Esophagus squamous epithelium (tissue), 5 donors: Measurements from ENCODE around the gene PMEL. TPM values are rescaled to one million over a fixed set of nuclear protein-coding genes. Genes with fewer than 3 reads are reported as not detected.
"Not testable (repeated sequence)": the region's sequence is repeated elsewhere in the genome, so short reads cannot be mapped to it uniquely, and the experiment has no call there.

Source experiments
- DNase-seq: peaks from one replicate; lab custom pipeline; 2025; lab: John Stamatoyannopoulos, UW
- H3K27ac ChIP-seq, 4 donors: fragments of 200-600 bp; sonication (generic); one replicate each; pipeline ENCODE4 v1.5.1; 2016 to 2019; ENCODE audit warnings: mild to moderate bottlenecking in 1 of 4
- H3K27me3 ChIP-seq, 4 donors: fragments of 200-600 bp; sonication (generic); 1 replicate in 3 of 4; 2 replicates in 1 of 4; pipeline versions ENCODE4 v1.5.1 to v1.6.0; 2017 to 2021; ENCODE audit warnings: antibody characterized with exemption in 1 of 4
- H3K36me3 ChIP-seq, 3 donors: fragments of 200-600 bp; sonication (generic); one replicate each; pipeline ENCODE4 v1.5.1; 2016 to 2019
- H3K4me1 ChIP-seq, 3 donors: fragments of 200-600 bp; sonication (generic); one replicate each; pipeline ENCODE4 v1.5.1; 2017 to 2019
- H3K4me3 ChIP-seq, 4 donors: fragments of 200-600 bp; sonication (generic); 1 replicate in 3 of 4; 2 replicates in 1 of 4; pipeline ENCODE4 v1.5.1; 2016 to 2019; ENCODE audit warnings: mild to moderate bottlenecking in 2 of 4, moderate library complexity in 1 of 4
- H3K9me3 ChIP-seq, 3 donors: fragments of 200-600 bp; sonication (generic); one replicate each; pipeline ENCODE4 v1.5.1; 2016 to 2019
- POLR2A ChIP-seq, 4 donors: fragments of 450-650 bp; IDR thresholded peaks; one replicate each; pipeline ENCODE4 v1.6.1; 2017; ENCODE audit warnings: antibody characterized with exemption in 4 of 4, mild to moderate bottlenecking in 4 of 4, moderate library complexity in 3 of 4
- WGBS, 2 donors: methylation state at CpG; one replicate each; pipeline ENCODE4 v1.1.5; 2018; 5-methylcytosine and 5-hydroxymethylcytosine counted together
- intact Hi-C: fragments of 100-400 bp; cut with DNase I; formaldehyde crosslinking; loops from one replicate; pipeline ENCODE4 v1.15.0; 2022
- total RNA-seq, 4 donors: library from RNA; depleted of rRNA; stranded (reverse); fragments of >200 nt; gene quantifications; one replicate each; pipeline ENCODE4 v1.1.0, GENCODE V29; 2016
- TF ChIP-seq, protein P1 (sequence below), 6 experiments: fragments of 450-650 bp in 4 of 6; fragments of 200-600 bp in 2 of 6; sonication (generic) in 2 of 6; IDR thresholded peaks; one replicate each; pipeline ENCODE4 v1.5.1; 2016 to 2019; ENCODE audit warnings: antibody characterized with exemption in 6 of 6, mild to moderate bottlenecking in 4 of 6, moderate library complexity in 4 of 6
- donor health status: DM: yes; HTN: yes; CAD: no.

The PMEL gene
- total RNA-seq, 4 donors from 2014 or later: 0.48 to 3.4 (median 0.67) TPM

DNA sequence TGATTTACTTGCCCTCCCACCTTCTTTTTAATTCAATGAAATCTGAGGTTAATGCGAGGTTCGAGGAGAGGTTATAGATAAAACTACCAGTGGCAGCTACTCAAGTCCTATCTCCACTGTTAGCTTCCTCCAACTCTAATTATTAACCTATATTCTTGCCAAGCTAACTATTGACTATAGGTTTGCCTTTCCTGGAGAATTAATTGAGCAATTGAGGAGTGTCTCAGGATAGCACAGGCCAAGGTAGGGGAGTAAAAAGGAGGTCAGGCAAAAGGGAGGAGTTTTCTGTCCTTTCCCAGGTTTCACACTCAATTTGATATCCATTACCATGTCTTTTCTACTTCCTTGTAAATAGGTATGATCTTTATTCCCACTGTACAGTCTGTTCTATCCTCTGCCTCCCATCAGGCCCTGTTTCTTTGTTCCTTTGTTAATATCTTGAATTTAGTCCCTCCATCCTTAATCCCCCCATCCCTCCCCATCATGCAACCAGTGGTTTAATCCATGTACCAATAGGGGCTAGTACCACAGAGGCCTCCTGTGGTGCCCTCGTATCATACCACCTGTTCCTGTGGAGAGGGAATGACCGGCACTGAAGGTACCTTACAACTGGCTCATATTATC lies 27.5 kb upstream of the PMEL start:
- no peaks in the 10 kb centered on the region for H3K9me3 ChIP-seq
- intact Hi-C loops: loop anchor here (5.0 kb wide), 1 partner anchor 44 kb away; no protein-coding TSS in a partner anchor
- 87 to 88% methylated on average over 4 of the region's 4 CpGs for WGBS, 2 donors
- no peak for DNase-seq
- H3K4me3 ChIP-seq: no peak overlapping the region
- no peak overlapping the region for H3K27ac ChIP-seq
- no peaks in the 10 kb centered on the region for H3K27me3 ChIP-seq
- TF ChIP-seq, protein P1, sequence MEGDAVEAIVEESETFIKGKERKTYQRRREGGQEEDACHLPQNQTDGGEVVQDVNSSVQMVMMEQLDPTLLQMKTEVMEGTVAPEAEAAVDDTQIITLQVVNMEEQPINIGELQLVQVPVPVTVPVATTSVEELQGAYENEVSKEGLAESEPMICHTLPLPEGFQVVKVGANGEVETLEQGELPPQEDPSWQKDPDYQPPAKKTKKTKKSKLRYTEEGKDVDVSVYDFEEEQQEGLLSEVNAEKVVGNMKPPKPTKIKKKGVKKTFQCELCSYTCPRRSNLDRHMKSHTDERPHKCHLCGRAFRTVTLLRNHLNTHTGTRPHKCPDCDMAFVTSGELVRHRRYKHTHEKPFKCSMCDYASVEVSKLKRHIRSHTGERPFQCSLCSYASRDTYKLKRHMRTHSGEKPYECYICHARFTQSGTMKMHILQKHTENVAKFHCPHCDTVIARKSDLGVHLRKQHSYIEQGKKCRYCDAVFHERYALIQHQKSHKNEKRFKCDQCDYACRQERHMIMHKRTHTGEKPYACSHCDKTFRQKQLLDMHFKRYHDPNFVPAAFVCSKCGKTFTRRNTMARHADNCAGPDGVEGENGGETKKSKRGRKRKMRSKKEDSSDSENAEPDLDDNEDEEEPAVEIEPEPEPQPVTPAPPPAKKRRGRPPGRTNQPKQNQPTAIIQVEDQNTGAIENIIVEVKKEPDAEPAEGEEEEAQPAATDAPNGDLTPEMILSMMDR (IDR thresholded peaks at IDR 0.05): no peak
- no peak for TF ChIP-seq POLR2A (IDR thresholded peaks at IDR 0.05)
- H3K36me3 ChIP-seq: peaks cover 39 to 72% (median 47%) of the 10 kb centered on the region in 3 donors
- H3K4me1 ChIP-seq: peaks cover 11 to 19% (median 13%) of the 10 kb centered on the region in 3 donors

DNA sequence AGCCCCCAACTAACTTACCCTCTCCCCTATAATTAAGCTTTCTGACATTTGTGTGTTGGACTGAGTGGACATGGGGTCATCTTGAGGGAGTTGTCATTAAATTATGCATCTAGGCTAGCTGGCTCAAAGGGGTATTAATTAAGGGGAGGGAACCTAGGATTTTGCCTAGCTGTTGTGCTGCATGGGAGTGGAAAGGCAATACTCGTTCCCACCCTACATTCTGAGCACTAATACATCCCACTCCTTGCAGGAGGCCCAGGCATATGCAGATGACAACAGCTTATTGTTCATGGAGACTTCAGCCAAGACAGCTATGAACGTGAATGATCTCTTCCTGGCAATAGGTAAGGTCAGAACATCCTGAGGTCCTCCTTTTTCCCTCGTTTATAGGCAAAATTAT lies 25.3 kb upstream of the PMEL start:
- no peaks in the 10 kb centered on the region for H3K9me3 ChIP-seq
- no peak for DNase-seq
- H3K27me3 ChIP-seq: no peaks in the 10 kb centered on the region
- intact Hi-C loops: loop anchor here (5.0 kb wide), 1 partner anchor 46 kb away; no protein-coding TSS in a partner anchor
- TF ChIP-seq, protein P1 (IDR thresholded peaks at IDR 0.05): no peak
- no peak for TF ChIP-seq POLR2A (IDR thresholded peaks at IDR 0.05)
- peaks cover 39 to 94% (median 47%) of the 10 kb centered on the region in 3 donors for H3K36me3 ChIP-seq
- no peak overlapping the region for H3K4me3 ChIP-seq
- WGBS, 2 donors: 78 to 88% methylated on average over 3 of the region's 3 CpGs
- peaks cover 0 to 3% (median 0%) of the 10 kb centered on the region in 3 donors for H3K4me1 ChIP-seq
- H3K27ac ChIP-seq: no peak overlapping the region

DNA sequence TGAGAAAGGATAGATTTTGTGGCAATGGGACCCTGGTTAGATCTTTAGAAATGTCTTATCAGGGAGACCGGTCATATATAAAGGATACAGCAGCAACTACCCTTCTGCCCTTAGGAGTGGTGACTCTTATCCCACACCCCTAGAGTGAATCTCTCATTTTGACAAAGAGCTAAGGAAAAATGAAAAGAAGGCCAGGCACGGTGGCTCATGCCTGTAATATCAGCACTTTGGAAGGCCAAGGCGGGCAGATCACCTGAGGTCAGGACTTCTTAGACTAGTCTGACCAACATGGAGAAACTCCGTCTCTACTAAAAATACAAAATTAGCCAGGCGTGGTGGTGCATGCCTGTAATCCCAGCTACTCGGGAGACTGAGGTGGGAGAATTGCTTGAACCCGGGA lies 20.1 kb upstream of the PMEL start:
- H3K9me3 ChIP-seq, H3K27me3 ChIP-seq, intact Hi-C loops, H3K4me1 ChIP-seq, H3K27ac ChIP-seq, DNase-seq, H3K4me3 ChIP-seq: not testable (repeated sequence)
- H3K36me3 ChIP-seq: peaks cover 25 to 93% (median 36%) of the 10 kb centered on the region in 3 donors
- 87 to 96% methylated on average over 7 of the region's 7 CpGs for WGBS, 2 donors

DNA sequence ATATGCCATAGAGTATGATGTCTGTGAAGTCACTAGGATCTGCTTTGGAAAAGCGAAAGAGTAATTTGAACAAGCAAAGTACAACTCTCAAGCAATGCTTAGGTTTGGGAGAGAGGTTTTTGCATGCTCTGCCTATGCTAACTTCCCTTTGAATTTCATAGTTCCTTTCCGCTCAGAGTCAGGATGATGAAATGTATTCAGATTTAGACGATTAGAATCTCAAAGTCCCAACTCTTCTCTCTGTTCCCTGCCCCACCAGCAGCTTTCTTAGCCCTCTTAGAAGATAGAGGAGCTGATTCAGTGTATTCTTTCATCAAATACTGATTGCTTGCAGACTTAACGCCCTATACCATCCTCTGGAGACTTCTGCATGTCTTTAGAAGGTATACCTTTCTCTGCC lies 19.5 kb upstream of the PMEL start:
- no peak for DNase-seq
- 90 to 92% methylated on average over 4 of the region's 4 CpGs for WGBS, 2 donors
- peaks cover 0 to 7% (median 5%) of the 10 kb centered on the region in 3 donors for H3K4me1 ChIP-seq
- intact Hi-C loops: no loop called here
- H3K36me3 ChIP-seq: peaks cover 18 to 93% (median 35%) of the 10 kb centered on the region in 3 donors
- TF ChIP-seq, protein P1 (IDR thresholded peaks at IDR 0.05): no peak
- TF ChIP-seq POLR2A (IDR thresholded peaks at IDR 0.05): no peak
- H3K4me3 ChIP-seq: no peak overlapping the region
- H3K27me3 ChIP-seq: no peaks in the 10 kb centered on the region
- H3K27ac ChIP-seq: no peak overlapping the region
- no peaks in the 10 kb centered on the region for H3K9me3 ChIP-seq

DNA sequence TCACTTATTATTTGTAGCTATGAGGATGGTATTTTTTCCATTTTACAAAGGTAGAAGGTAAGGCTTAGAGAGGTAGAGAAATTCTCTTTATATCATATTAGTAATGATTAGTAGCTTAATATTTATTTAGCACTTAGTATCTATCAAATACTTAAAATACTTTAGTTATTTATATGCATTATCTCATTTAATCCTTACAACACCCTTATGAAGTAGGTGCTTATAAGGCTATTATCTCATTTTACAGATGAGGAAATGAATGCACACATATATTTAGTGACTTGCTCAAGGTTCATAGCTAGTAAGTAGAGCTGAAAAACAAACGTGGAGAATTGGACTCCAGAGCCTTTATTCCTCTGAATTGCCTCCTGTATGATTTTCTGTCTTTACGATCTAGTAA lies 19.0 kb upstream of the PMEL start:
- H3K9me3 ChIP-seq: no peaks in the 10 kb centered on the region
- H3K4me3 ChIP-seq: no peak overlapping the region
- no peaks in the 10 kb centered on the region for H3K27me3 ChIP-seq
- H3K36me3 ChIP-seq: peaks cover 16 to 93% (median 30%) of the 10 kb centered on the region in 3 donors
- H3K4me1 ChIP-seq: peaks cover 0 to 7% (median 5%) of the 10 kb centered on the region in 3 donors
- intact Hi-C loops: no loop called here
- no peak for DNase-seq
- TF ChIP-seq POLR2A (IDR thresholded peaks at IDR 0.05): no peak
- TF ChIP-seq, protein P1 (IDR thresholded peaks at IDR 0.05): no peak
- WGBS, 2 donors: 59 to 75% methylated on average over 2 of the region's 2 CpGs
- no peak overlapping the region for H3K27ac ChIP-seq
